HCT116 (cell line): Measurements from ENCODE around the gene PRR16.

Experiments used
- ATF3 ChIP-seq: IDR thresholded peaks from 2 replicates; pipeline ENCODE4 v1.6.1; 2012
- CBX3 ChIP-seq: IDR thresholded peaks from 2 replicates; pipeline ENCODE4 v1.6.1; 2012; ENCODE audit warnings: low read depth
- CTCF ChIP-seq, 3 experiments: fragments of 200-600 bp in 1 of 3; sonication (generic) in 1 of 3; IDR thresholded peaks in 2 of 3; conservative IDR thresholded peaks in 1 of 3; 2 replicates each; pipeline ENCODE4 v1.5.1; 2012 to 2017; ENCODE audit warnings: low read depth in 2 of 3, low read length in 2 of 3, antibody characterized with exemption in 1 of 3, borderline replicate concordance in 1 of 3, control low read depth in 1 of 3, mild to moderate bottlenecking in 1 of 3, mixed read lengths in 1 of 3, mixed run types in 1 of 3, moderate library complexity in 1 of 3; ENCODE audit not compliant: insufficient read depth in 1 of 3
- EZH2 ChIP-seq: fragments of 200-600 bp; sonication (generic); IDR thresholded peaks from 2 replicates; pipeline ENCODE4 v1.6.1; 2017; ENCODE audit warnings: antibody characterized with exemption, mixed run types
- EZH2phosphoT487 ChIP-seq: fragments of 200-600 bp; IDR thresholded peaks from 2 replicates; pipeline ENCODE4 v1.6.1; 2018; ENCODE audit warnings: antibody characterized with exemption, borderline replicate concordance
- MAX ChIP-seq: IDR thresholded peaks from 2 replicates; pipeline ENCODE4 v1.6.1; 2012
- POLR2A ChIP-seq: IDR thresholded peaks from 2 replicates; pipeline ENCODE4 v1.7.0; 2011; ENCODE audit warnings: borderline replicate concordance; ENCODE audit not compliant: insufficient read depth, insufficient read length; ENCODE audit errors: extremely low read depth
- RAD21 ChIP-seq: IDR thresholded peaks from 2 replicates; pipeline ENCODE4 v1.6.1; 2012; ENCODE audit warnings: low read depth, mild to moderate bottlenecking
- REST ChIP-seq: IDR thresholded peaks from 2 replicates; pipeline ENCODE4 v1.6.1; 2012; ENCODE audit warnings: low read depth

- TF ChIP-seq ATF3 (no peak), MAX (no peak), REST (no peak), EZH2 (no peak), CTCF (IDR thresholded peaks at IDR 0.05 in 2 of 3, conservative IDR thresholded peaks at IDR 0.05 in 1 of 3; ENCODE audit: borderline replicate concordance in 1 of 3, insufficient read depth in 1 of 3, low read depth in 2 of 3, low read length in 2 of 3) (no peak), POLR2A (no peak), EZH2phosphoT487 (no peak), CBX3 (no peak), RAD21 (no peak)
Measured at GRCh38 chr5:120503341-120503740, 39.2 kb downstream of the PRR16 start.
